DMS53 treated with DMSO at 0.1 percent for 48 hours (cell line): ENCODE data around the gene CLSTN1.

ENCODE experiments used
- DNase-seq: peaks from one replicate; lab custom pipeline; 2025; ENCODE audit not compliant: unreplicated experiment; lab: John Stamatoyannopoulos, UW

Gene CLSTN1

GRCh38 chr1:9852004-9852403 lies 28.2 kb upstream of the CLSTN1 start:
- DNase-seq = no peak

- DNase-seq = no peak
Measured at GRCh38 chr1:9850442-9851162, 26.8 kb upstream of the CLSTN1 start.

GRCh38 chr1:9849691-9850441 lies 26.1 kb upstream of the CLSTN1 start:
- no peak for DNase-seq

GRCh38 chr1:9848022-9848421 lies 24.3 kb upstream of the CLSTN1 start:
- DNase-seq = no peak

- DNase-seq = no peak
Measured at GRCh38 chr1:9847269-9847668, 23.5 kb upstream of the CLSTN1 start.

GRCh38 chr1:9846611-9847171 lies 22.9 kb upstream of the CLSTN1 start:
- no peak for DNase-seq

GRCh38 chr1:9845914-9846313 lies 22.1 kb upstream of the CLSTN1 start:
- DNase-seq = no peak

- no peak for DNase-seq
Measured at GRCh38 chr1:9844756-9845155, 21.0 kb upstream of the CLSTN1 start.

GRCh38 chr1:9844106-9844505 lies 20.3 kb upstream of the CLSTN1 start:
- DNase-seq = no peak

GRCh38 chr1:9843576-9843945 lies 19.8 kb upstream of the CLSTN1 start:
- DNase-seq = peak; percentile 77

GRCh38 chr1:9842781-9843575 lies 19.2 kb upstream of the CLSTN1 start:
- no peak for DNase-seq

GRCh38 chr1:9842073-9842711 lies 18.4 kb upstream of the CLSTN1 start:
- DNase-seq = no peak

GRCh38 chr1:9841460-9841859 lies 17.7 kb upstream of the CLSTN1 start:
- DNase-seq = no peak

GRCh38 chr1:9840176-9840575 lies 16.4 kb upstream of the CLSTN1 start:
- no peak for DNase-seq

- DNase-seq = no peak
Measured at GRCh38 chr1:9838946-9839345, 15.2 kb upstream of the CLSTN1 start.

GRCh38 chr1:9836632-9836960 lies 12.8 kb upstream of the CLSTN1 start:
- no peak for DNase-seq

GRCh38 chr1:9835758-9836631 lies 12.2 kb upstream of the CLSTN1 start:
- peak; percentile 54 for DNase-seq

GRCh38 chr1:9835404-9835757 lies 11.6 kb upstream of the CLSTN1 start:
- DNase-seq = no peak

GRCh38 chr1:9833632-9834031 lies 9.9 kb upstream of the CLSTN1 start:
- no peak for DNase-seq

GRCh38 chr1:9827558-9828185 lies 3.9 kb upstream of the CLSTN1 start:
- no peak for DNase-seq
